Measurements from ENCODE around the gene TADA3. TPM values are rescaled to one million over a fixed set of nuclear protein-coding genes. Genes with fewer than 3 reads are reported as not detected.

TADA3 gene
- total and polyA plus RNA-seq, 2 donors (not counting 3 experiments of a cell fraction or from before 2014, with no cell fraction given), result 27.8 to 31.0 TPM

DNA sequence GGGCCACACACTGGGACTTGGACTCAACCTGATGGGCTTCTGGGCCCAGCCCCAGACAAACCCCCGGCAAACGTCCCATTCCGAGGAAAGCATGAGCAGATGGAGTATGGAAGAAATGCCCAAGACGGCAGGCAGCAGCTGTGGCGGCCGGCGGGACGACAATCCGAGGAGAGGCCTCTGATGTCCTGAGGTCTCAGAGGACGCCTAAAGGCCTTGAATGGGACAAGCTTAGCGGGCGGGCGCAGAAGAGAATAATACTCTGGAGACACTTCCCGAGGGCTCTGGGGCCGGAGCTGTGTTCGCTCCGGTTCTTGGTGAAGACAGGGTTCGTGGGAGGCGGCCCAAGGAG lies 43.0 kb downstream of the TADA3 start:
- Histone ChIP-seq H3K27ac (ENCODE audit: insufficient read depth, low read depth, low read length) (peak overlapping the region; percentile 46), H3K9me3 (replicated peaks; ENCODE audit: control insufficient read depth, insufficient read depth, low read length) (no peaks in the 10 kb centered on the region), H3K36me3 (ENCODE audit: control insufficient read depth in 2 of 2, extremely low read depth in 1 of 2, insufficient read depth in 2 of 2, low read length in 2 of 2) (peaks cover 10 to 38% of the 10 kb centered on the region in 2 experiments), H2AFZ (ENCODE audit: low read depth, low read length) (peak overlapping the region; percentile 74), H3K4me1 (ENCODE audit: control insufficient read depth, extremely low read depth, insufficient read depth, low read length) (peaks cover 32% of the 10 kb centered on the region), H3K9ac (replicated peaks; ENCODE audit: extremely low read depth, insufficient read depth, low read length) (peak overlapping the region; percentile 61), H3K9me1 (replicated peaks; ENCODE audit: control insufficient read depth, extremely low read depth, insufficient read depth, low read length) (no peaks in the 10 kb centered on the region), H3K4me3 (replicated peaks in 1 of 3; ENCODE audit: insufficient read depth in 1 of 3, low read depth in 1 of 3, low read length in 3 of 3) (peak overlapping the region; percentile 26 to 51 (median 42)), H3K27me3 (ENCODE audit: control insufficient read depth in 2 of 2, insufficient read depth in 2 of 2, low read length in 2 of 2) (no peaks in the 10 kb centered on the region), H4K20me1 (replicated peaks; ENCODE audit: control insufficient read depth, extremely low read depth, insufficient read depth, low read length) (no peaks in the 10 kb centered on the region), H3K4me2 (ENCODE audit: insufficient read depth, low read length) (peak overlapping the region; percentile 76), H3K79me2 (ENCODE audit: control insufficient read depth, insufficient read depth, low read length) (peaks cover 12% of the 10 kb centered on the region)
- TSS peak; percentile 67 for BruUV-seq (replicated peaks)
- intact Hi-C loops (cut with micrococcal nuclease) (loop anchor here (1.0 kb wide), 4 partner anchors 18 to 197 kb away; partner anchors contain the start of genes BRPF1, MTMR14 and TADA3), dilution Hi-C loops (cut with MboI; ENCODE audit: extremely low pct_ligation_motif_present, low sequenced_read_pairs) (no loop called here)
- ChIA-PET CTCF (interaction anchor here (0.7 to 2.4 kb wide), 10 partner anchors 12 to 990 kb away, joined by 3 to 12 read pairs (median 4); partner anchors contain the start of genes BRPF1 and CRELD1), POLR2A (interaction anchor here (0.8 to 1.9 kb wide), 3 partner anchors 16 to 43 kb away, joined by 3 to 7 read pairs (median 5); partner anchors contain the start of genes ARPC4 and BRPF1)
- FAIRE-seq (no peak), DNase-seq (ENCODE audit: low read depth, low spot score) (no peak)
- TF ChIP-seq JUN (IDR thresholded peaks at IDR 0.05; ENCODE audit: borderline replicate concordance, insufficient read depth, insufficient read length, low read depth), result no peak
- TF ChIP-seq GATA2 (IDR thresholded peaks at IDR 0.05; ENCODE audit: insufficient read depth, insufficient read length, low read depth, low read length), result no peak
- no peak for TF ChIP-seq POLR2AphosphoS5 (IDR thresholded peaks at IDR 0.05; ENCODE audit: insufficient read depth, low read depth, low read length)
- no peak for TF ChIP-seq CTCF (IDR thresholded peaks at IDR 0.05; ENCODE audit: extremely low read depth in 1 of 2, insufficient read depth in 1 of 2, low read depth in 1 of 2, low read length in 2 of 2)
- TF ChIP-seq, protein P1, sequence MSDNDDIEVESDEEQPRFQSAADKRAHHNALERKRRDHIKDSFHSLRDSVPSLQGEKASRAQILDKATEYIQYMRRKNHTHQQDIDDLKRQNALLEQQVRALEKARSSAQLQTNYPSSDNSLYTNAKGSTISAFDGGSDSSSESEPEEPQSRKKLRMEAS (IDR thresholded peaks at IDR 0.05; ENCODE audit: insufficient read depth, insufficient read length), result no peak
- no peak for TF ChIP-seq POLR2A (IDR thresholded peaks at IDR 0.05; ENCODE audit: low read depth, low read length)
- TF ChIP-seq MYC (IDR thresholded peaks at IDR 0.05; ENCODE audit: low read depth, low read length), result no peak
- TF ChIP-seq EZH2 (IDR thresholded peaks at IDR 0.05; ENCODE audit: borderline replicate concordance, low read depth, low read length, severe bottlenecking), result no peak
- TF ChIP-seq FOS (IDR thresholded peaks at IDR 0.05; ENCODE audit: borderline replicate concordance, insufficient read depth, low read length), result no peak
